KMS-11 (cell line): ENCODE data around the gene SGO2.

Source experiments
- H2AFZ ChIP-seq: fragments of 200-600 bp; sonication (generic); 2 replicates; pipeline ENCODE4 v1.6.1; 2016; ENCODE audit warnings: antibody characterized with exemption, mixed run types, low read depth
- H3K27ac ChIP-seq: fragments of 200-600 bp; sonication (generic); 2 replicates; pipeline ENCODE4 v1.6.1; 2016; ENCODE audit warnings: mild to moderate bottlenecking, mixed run types
- H3K27me3 ChIP-seq: fragments of 200-600 bp; sonication (generic); 2 replicates; pipeline ENCODE4 v1.6.1; 2017; ENCODE audit warnings: mild to moderate bottlenecking, low read depth, mixed run types, moderate library complexity; ENCODE audit not compliant: insufficient read depth
- H3K36me3 ChIP-seq: fragments of 200-600 bp; sonication (generic); 2 replicates; pipeline ENCODE4 v1.6.1; 2017; ENCODE audit warnings: mild to moderate bottlenecking, mixed run types; ENCODE audit not compliant: insufficient read depth
- H3K4me1 ChIP-seq: fragments of 200-600 bp; sonication (generic); 2 replicates; pipeline ENCODE4 v1.6.1; 2016; ENCODE audit warnings: mild to moderate bottlenecking, low read depth, mixed run types; ENCODE audit not compliant: poor library complexity, severe bottlenecking
- H3K4me2 ChIP-seq: fragments of 200-600 bp; sonication (generic); 2 replicates; pipeline ENCODE4 v1.7.0; 2016; ENCODE audit warnings: mild to moderate bottlenecking, mixed run types
- H3K4me3 ChIP-seq: fragments of 200-600 bp; sonication (generic); IDR thresholded peaks from 2 replicates; pipeline ENCODE4 v1.6.1; 2017; ENCODE audit warnings: low read depth, low read length, mixed read lengths; ENCODE audit not compliant: insufficient read depth
- H3K79me2 ChIP-seq: fragments of 200-600 bp; sonication (generic); 2 replicates; pipeline ENCODE4 v1.6.1; 2016; ENCODE audit warnings: low read depth, mixed run types; ENCODE audit not compliant: insufficient read depth
- H3K9ac ChIP-seq: fragments of 200-600 bp; sonication (generic); 2 replicates; pipeline ENCODE4 v1.6.1; 2016; ENCODE audit warnings: mild to moderate bottlenecking, mixed run types
- H4K20me1 ChIP-seq: fragments of 200-600 bp; sonication (generic); 2 replicates; pipeline ENCODE4 v1.6.1; 2016; ENCODE audit warnings: mild to moderate bottlenecking, mixed run types; ENCODE audit not compliant: insufficient read depth
- CTCF ChIP-seq: fragments of 200-600 bp; sonication (generic); conservative IDR thresholded peaks from 2 replicates; pipeline ENCODE4 v1.6.1; 2017; ENCODE audit warnings: low read depth, mild to moderate bottlenecking, antibody characterized with exemption, low read length, moderate library complexity, mixed read lengths

Gene SGO2

GRCh38 chr2:200515155-200515554 is 10.9 kb upstream of the SGO2 start:
- no peak overlapping the region for H3K4me3 ChIP-seq
- no peaks in the 10 kb centered on the region for H4K20me1 ChIP-seq
- no peak overlapping the region for H3K27ac ChIP-seq
- no peaks in the 10 kb centered on the region for H3K36me3 ChIP-seq
- no peaks in the 10 kb centered on the region for H3K79me2 ChIP-seq
- no peaks in the 10 kb centered on the region for H3K27me3 ChIP-seq
- H3K9ac ChIP-seq: no peak overlapping the region
- no peak overlapping the region for H3K4me2 ChIP-seq
- no peak overlapping the region for H2AFZ ChIP-seq
- no peak for TF ChIP-seq CTCF
- peaks cover 4% of the 10 kb centered on the region for H3K4me1 ChIP-seq

GRCh38 chr2:200523158-200523557 is 2.8 kb upstream of the SGO2 start:
- H3K4me3 ChIP-seq: no peak overlapping the region
- H3K4me2 ChIP-seq: no peak overlapping the region
- TF ChIP-seq CTCF: no peak
- peaks cover 18% of the 10 kb centered on the region for H3K4me1 ChIP-seq
- H3K9ac ChIP-seq: no peak overlapping the region
- H2AFZ ChIP-seq: no peak overlapping the region
- H3K27ac ChIP-seq: no peak overlapping the region
- no peaks in the 10 kb centered on the region for H3K27me3 ChIP-seq
- H3K79me2 ChIP-seq: peaks cover 16% of the 10 kb centered on the region
- no peaks in the 10 kb centered on the region for H3K36me3 ChIP-seq
- 0 out of 2 replicates have a peak, but pooled peaks cover 3% of the 10 kb centered on the region for H4K20me1 ChIP-seq

- TF ChIP-seq CTCF: no peak
- 0 out of 2 replicates have a peak, but pooled peaks cover 3% of the 10 kb centered on the region for H4K20me1 ChIP-seq
- peaks cover 21% of the 10 kb centered on the region for H3K79me2 ChIP-seq
- H3K36me3 ChIP-seq: no peaks in the 10 kb centered on the region
- H3K4me3 ChIP-seq: no peak overlapping the region
- H3K4me2 ChIP-seq: no peak overlapping the region
- H3K4me1 ChIP-seq: peaks cover 22% of the 10 kb centered on the region
- no peak overlapping the region for H2AFZ ChIP-seq
- H3K27ac ChIP-seq: no peak overlapping the region
- no peak overlapping the region for H3K9ac ChIP-seq
- no peaks in the 10 kb centered on the region for H3K27me3 ChIP-seq
Observed at GRCh38 chr2:200523604-200524003, 2.4 kb upstream of the SGO2 start.

- H3K36me3 ChIP-seq: no peaks in the 10 kb centered on the region
- H2AFZ ChIP-seq: peak overlapping the region; percentile 85
- H3K27me3 ChIP-seq: no peaks in the 10 kb centered on the region
- no peak overlapping the region for H3K27ac ChIP-seq
- H3K9ac ChIP-seq: no peak overlapping the region
- TF ChIP-seq CTCF: no peak
- peak overlapping the region; percentile 63 for H3K4me2 ChIP-seq
- peaks cover 30% of the 10 kb centered on the region for H3K79me2 ChIP-seq
- H4K20me1 ChIP-seq: 0 out of 2 replicates have a peak, but pooled peaks cover 3% of the 10 kb centered on the region
- H3K4me1 ChIP-seq: peaks cover 22% of the 10 kb centered on the region
- no peak overlapping the region for H3K4me3 ChIP-seq
Observed at GRCh38 chr2:200525066-200525465, 941 bp upstream of the SGO2 start.
